Smooth muscle cell (in vitro differentiated cells): Measurements from ENCODE around the gene ACER3. TPM values are rescaled to one million over a fixed set of nuclear protein-coding genes. Genes with fewer than 3 reads are reported as not detected.
"Not testable (repeated sequence)": the region's sequence is repeated elsewhere in the genome, so short reads cannot be mapped to it uniquely, and the experiment has no call there.

Experiments used
- DNase-seq: peaks from one replicate; lab custom pipeline; 2025; ENCODE audit not compliant: unreplicated experiment; lab: John Stamatoyannopoulos, UW
- H2AFZ ChIP-seq: fragments of 200-600 bp; sonication (generic); 2 replicates; pipeline ENCODE4 v1.6.0; 2016; ENCODE audit warnings: antibody characterized with exemption, low read depth, mild to moderate bottlenecking
- H3F3A ChIP-seq: fragments of 200-600 bp; sonication (generic); 2 replicates; pipeline ENCODE4 v1.6.0; 2017; ENCODE audit warnings: antibody characterized with exemption, low read depth
- H3K27ac ChIP-seq: fragments of 200-600 bp; sonication (generic); 2 replicates; pipeline ENCODE4 v1.5.1; 2016; ENCODE audit warnings: low read depth, mild to moderate bottlenecking
- H3K27me3 ChIP-seq: fragments of 200-600 bp; sonication (generic); 2 replicates; pipeline ENCODE4 v1.6.1; 2016; ENCODE audit warnings: low read depth, mild to moderate bottlenecking
- H3K36me3 ChIP-seq: fragments of 200-600 bp; sonication (generic); 2 replicates; pipeline ENCODE4 v1.5.1; 2016; ENCODE audit warnings: low read depth
- H3K4me1 ChIP-seq: fragments of 200-600 bp; sonication (generic); 2 replicates; pipeline ENCODE4 v1.5.1; 2016; ENCODE audit warnings: low read depth
- H3K4me2 ChIP-seq: fragments of 200-600 bp; sonication (generic); 2 replicates; pipeline ENCODE4 v1.6.0; 2016; ENCODE audit warnings: mild to moderate bottlenecking
- H3K4me3 ChIP-seq: fragments of 200-600 bp; sonication (generic); 2 replicates; pipeline ENCODE4 v1.5.1; 2016; ENCODE audit warnings: mild to moderate bottlenecking
- H3K79me2 ChIP-seq: fragments of 200-600 bp; sonication (generic); 2 replicates; pipeline ENCODE4 v1.6.0; 2016; ENCODE audit warnings: low read depth, mild to moderate bottlenecking
- H3K9ac ChIP-seq: fragments of 200-600 bp; sonication (generic); 2 replicates; pipeline ENCODE4 v1.6.0; 2016; ENCODE audit warnings: low read depth
- H3K9me3 ChIP-seq: fragments of 200-600 bp; sonication (generic); replicated peaks from 2 replicates; pipeline ENCODE4 v1.5.1; 2016; ENCODE audit warnings: low read depth
- H4K20me1 ChIP-seq: fragments of 200-600 bp; sonication (generic); 2 replicates; pipeline ENCODE4 v1.6.0; 2016; ENCODE audit warnings: low read depth
- WGBS: methylation state at CpG from one replicate; pipeline ENCODE4 v1.1.7; 2016; ENCODE audit warnings: low lambda C conversion rate; 5-methylcytosine and 5-hydroxymethylcytosine counted together
- polyA plus RNA-seq: library from polyadenylated mRNA; unstranded; fragments of >200 nt; fragmentation: Nextera tagmentation; extraction: Ambion mirVana; gene quantifications from 2 replicates; pipeline ENCODE4 v1.2.1, GENCODE V29; 2016
- total RNA-seq: library from RNA; depleted of rRNA; stranded (reverse); fragments of >200 nt; gene quantifications from 2 replicates; pipeline ENCODE4 v1.2.3, GENCODE V29; 2014
- TF ChIP-seq, protein P1 (sequence below): fragments of 200-600 bp; sonication (generic); IDR thresholded peaks from 2 replicates; pipeline ENCODE4 v1.5.1; 2017; ENCODE audit warnings: borderline replicate concordance, mild to moderate bottlenecking, antibody characterized with exemption; ENCODE audit not compliant: insufficient read depth, poor library complexity, severe bottlenecking

Gene ACER3
- total and polyA plus RNA-seq, 2 experiments from 2014 or later, result 14.0 to 16.8 TPM

DNA sequence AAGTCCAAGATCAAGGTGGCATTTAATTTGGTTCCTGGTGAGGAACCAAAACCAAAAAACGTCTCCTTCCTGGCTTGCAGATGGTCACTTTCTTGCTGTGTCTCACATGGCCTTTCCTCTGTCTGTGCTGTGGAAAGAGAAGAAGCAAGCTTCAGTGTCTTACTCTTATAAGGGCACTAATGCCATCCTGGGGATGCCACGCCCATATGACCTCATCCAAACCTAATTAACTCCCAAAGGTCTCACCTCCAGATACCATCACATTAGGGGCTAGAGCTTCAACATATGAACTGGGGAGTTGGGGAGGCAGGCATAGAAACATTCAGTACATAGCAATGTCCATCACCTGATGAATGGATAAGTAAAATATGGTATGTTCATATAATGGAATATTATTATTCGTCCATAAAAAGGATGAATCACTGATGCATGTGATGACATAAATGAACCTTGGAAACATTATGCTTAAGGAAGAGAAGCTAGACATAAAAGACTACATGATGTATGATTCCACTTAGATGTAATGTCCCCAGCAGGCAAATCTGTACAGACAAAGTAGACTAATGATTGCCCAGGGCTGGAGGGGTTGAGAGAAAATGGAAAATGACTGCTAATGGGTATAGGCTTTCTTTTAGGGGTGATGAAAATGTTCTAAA, 94.9 kb downstream of the ACER3 start:
- H3K79me2 ChIP-seq, result no peaks in the 10 kb centered on the region
- no peak overlapping the region for H3K9ac ChIP-seq
- no peaks in the 10 kb centered on the region for H3K27me3 ChIP-seq
- H3K4me1 ChIP-seq, result no peaks in the 10 kb centered on the region
- 85% methylated on average over 3 of the region's 3 CpGs for WGBS
- H3K4me2 ChIP-seq, result no peak overlapping the region
- no peak overlapping the region for H3K27ac ChIP-seq
- no peaks in the 10 kb centered on the region for H4K20me1 ChIP-seq
- no peaks in the 10 kb centered on the region for H3F3A ChIP-seq
- TF ChIP-seq, protein P1, sequence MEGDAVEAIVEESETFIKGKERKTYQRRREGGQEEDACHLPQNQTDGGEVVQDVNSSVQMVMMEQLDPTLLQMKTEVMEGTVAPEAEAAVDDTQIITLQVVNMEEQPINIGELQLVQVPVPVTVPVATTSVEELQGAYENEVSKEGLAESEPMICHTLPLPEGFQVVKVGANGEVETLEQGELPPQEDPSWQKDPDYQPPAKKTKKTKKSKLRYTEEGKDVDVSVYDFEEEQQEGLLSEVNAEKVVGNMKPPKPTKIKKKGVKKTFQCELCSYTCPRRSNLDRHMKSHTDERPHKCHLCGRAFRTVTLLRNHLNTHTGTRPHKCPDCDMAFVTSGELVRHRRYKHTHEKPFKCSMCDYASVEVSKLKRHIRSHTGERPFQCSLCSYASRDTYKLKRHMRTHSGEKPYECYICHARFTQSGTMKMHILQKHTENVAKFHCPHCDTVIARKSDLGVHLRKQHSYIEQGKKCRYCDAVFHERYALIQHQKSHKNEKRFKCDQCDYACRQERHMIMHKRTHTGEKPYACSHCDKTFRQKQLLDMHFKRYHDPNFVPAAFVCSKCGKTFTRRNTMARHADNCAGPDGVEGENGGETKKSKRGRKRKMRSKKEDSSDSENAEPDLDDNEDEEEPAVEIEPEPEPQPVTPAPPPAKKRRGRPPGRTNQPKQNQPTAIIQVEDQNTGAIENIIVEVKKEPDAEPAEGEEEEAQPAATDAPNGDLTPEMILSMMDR, result no peak
- H3K9me3 ChIP-seq, result no peaks in the 10 kb centered on the region
- no peak for DNase-seq
- H3K36me3 ChIP-seq, result no peaks in the 10 kb centered on the region
- H2AFZ ChIP-seq, result no peak overlapping the region
- H3K4me3 ChIP-seq, result no peak overlapping the region

GRCh38 chr11:76962583-76963416, 102.1 kb downstream of the ACER3 start:
- Histone ChIP-seq H3K4me3 (no peak overlapping the region), H3K4me1 (no peaks in the 10 kb centered on the region), H3K9ac (no peak overlapping the region), H3K79me2 (no peaks in the 10 kb centered on the region), H3F3A (no peaks in the 10 kb centered on the region), H2AFZ (no peak overlapping the region), H4K20me1 (no peaks in the 10 kb centered on the region), H3K9me3 (no peaks in the 10 kb centered on the region), H3K27me3 (no peaks in the 10 kb centered on the region), H3K36me3 (no peaks in the 10 kb centered on the region), H3K4me2 (no peak overlapping the region), H3K27ac (no peak overlapping the region)
- WGBS, result 69% methylated on average over 4 of the region's 4 CpGs
- no peak for DNase-seq
- TF ChIP-seq, protein P1, result no peak

DNA sequence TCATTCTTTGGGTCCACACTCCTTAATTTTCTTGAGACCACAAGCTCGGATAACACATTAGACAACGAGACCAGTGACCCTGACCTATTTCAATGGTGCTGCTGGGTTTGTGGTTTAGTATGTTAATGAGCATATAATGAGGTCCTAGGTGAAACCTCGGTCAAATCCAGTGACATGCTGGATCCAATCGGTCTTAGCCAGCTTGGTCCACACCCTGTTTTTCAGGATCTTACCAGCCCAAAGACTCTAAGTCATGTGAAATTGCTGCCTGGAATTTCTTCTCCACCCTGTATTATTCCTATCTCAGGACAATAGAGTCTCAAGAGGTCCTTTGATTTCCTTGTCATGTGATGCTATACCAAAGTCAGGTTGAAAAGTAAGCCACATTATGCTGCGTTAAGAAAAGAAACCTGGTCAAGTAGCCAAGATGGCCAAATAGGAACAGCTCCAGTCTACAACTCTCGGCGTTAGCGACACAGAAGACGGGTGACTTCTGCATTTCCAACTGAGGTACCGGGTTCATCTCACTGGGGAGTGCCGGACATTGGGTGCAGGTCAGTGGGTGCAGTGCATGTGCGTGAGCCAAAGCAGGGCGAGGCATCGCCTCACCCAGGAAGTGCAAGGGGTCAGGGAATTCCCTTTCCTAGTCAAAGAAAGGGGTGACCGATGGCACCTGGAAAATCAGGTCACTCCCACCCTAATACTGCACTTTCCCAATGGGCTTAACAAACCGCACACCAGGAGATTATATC, 102.9 kb downstream of the ACER3 start:
- WGBS, result 92% methylated on average over 16 of the region's 16 CpGs
- H3K79me2 ChIP-seq, H4K20me1 ChIP-seq, H3F3A ChIP-seq, H3K4me3 ChIP-seq, H3K4me2 ChIP-seq, H3K4me1 ChIP-seq, H3K27ac ChIP-seq, H3K9ac ChIP-seq, H3K27me3 ChIP-seq, H2AFZ ChIP-seq, H3K9me3 ChIP-seq, H3K36me3 ChIP-seq, DNase-seq: not testable (repeated sequence)

DNA sequence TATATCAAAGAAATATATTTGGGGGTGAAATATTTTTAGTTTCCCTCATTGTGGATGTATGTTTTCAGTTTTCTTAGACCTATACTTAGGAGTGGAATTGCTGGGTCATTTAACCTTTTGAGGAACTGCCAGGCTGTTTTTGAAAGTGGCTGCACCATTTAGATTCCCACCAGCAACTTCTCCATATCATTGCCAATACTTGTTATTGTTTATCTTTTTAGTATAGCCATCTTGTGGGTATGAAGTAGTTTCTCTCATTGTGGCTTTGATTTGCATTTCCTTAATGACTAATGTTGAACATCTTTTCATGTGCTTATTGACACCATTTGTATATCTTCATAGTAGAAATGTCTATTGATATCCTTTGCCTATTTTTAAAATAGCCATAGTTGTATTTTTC, 111.3 kb downstream of the ACER3 start:
- H3K79me2 ChIP-seq, result no peaks in the 10 kb centered on the region
- TF ChIP-seq, protein P1, result no peak

More for the DNA sequence above, 111.3 kb downstream of the ACER3 start:
- H3K36me3 ChIP-seq, result no peaks in the 10 kb centered on the region
- no peak overlapping the region for H3K4me2 ChIP-seq
- H3K27me3 ChIP-seq, result no peaks in the 10 kb centered on the region
- H3K4me1 ChIP-seq, result no peaks in the 10 kb centered on the region
- DNase-seq, result no peak
- no peak overlapping the region for H2AFZ ChIP-seq
- H4K20me1 ChIP-seq, result no peaks in the 10 kb centered on the region
- H3F3A ChIP-seq, result no peaks in the 10 kb centered on the region
- no peak overlapping the region for H3K9ac ChIP-seq
- no peaks in the 10 kb centered on the region for H3K9me3 ChIP-seq
- no peak overlapping the region for H3K4me3 ChIP-seq
- H3K27ac ChIP-seq, result no peak overlapping the region
